ENCODE measurements around the gene SLC39A8.

Gene SLC39A8

DNA sequence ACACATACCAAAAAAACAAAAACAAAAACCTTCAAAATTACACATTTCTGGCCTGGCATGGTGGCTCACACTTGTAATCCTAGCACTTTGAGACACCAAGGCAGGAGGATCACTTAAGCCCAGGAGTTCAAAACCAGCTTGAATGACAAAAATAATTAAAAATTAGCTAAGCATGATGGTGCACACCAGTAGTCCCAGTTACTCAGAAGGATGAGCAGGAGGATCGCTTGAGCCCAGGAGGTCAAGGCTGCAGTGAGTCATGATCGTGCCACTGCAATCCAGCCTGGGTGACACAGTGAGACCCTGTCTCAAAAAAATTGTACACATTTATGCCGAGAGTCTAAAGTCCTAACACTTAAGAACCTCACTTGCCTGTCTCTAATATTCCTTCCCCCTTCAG, 18.3 kb downstream of the SLC39A8 start:
- no peak for DNase-seq (ENCODE audit: extremely low spot score)
- POLR2A ChIA-PET, result interaction anchor here (0.5 kb wide), 1 partner anchor 104 kb away, joined by 3 read pairs; no protein-coding TSS in a partner anchor
- CTCF ChIA-PET, result no interaction called here
- TF ChIP-seq, protein P1, sequence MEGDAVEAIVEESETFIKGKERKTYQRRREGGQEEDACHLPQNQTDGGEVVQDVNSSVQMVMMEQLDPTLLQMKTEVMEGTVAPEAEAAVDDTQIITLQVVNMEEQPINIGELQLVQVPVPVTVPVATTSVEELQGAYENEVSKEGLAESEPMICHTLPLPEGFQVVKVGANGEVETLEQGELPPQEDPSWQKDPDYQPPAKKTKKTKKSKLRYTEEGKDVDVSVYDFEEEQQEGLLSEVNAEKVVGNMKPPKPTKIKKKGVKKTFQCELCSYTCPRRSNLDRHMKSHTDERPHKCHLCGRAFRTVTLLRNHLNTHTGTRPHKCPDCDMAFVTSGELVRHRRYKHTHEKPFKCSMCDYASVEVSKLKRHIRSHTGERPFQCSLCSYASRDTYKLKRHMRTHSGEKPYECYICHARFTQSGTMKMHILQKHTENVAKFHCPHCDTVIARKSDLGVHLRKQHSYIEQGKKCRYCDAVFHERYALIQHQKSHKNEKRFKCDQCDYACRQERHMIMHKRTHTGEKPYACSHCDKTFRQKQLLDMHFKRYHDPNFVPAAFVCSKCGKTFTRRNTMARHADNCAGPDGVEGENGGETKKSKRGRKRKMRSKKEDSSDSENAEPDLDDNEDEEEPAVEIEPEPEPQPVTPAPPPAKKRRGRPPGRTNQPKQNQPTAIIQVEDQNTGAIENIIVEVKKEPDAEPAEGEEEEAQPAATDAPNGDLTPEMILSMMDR (IDR thresholded peaks at IDR 0.05; ENCODE audit: control extremely low read depth, extremely low read depth, low read depth, missing control alignments), result no peak

DNA sequence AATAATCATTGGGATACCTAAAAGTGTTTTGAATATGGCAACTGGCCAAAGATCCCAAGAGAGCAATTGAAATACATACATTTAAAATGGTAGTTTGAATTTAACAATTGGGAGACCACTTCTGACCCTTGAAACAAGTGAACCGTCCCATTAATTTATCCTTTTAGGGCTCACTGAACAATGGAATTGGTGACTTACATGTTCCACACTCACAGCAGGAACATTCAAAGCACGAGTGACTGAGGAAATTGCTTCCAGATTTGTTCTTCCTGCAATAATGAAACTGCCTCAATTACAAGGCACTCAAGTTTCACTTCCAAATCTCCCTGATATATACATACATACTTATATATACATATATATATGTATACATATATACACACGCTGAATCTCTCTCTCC, 20.6 kb downstream of the SLC39A8 start:
- TF ChIP-seq, protein P1 (IDR thresholded peaks at IDR 0.05; ENCODE audit: control extremely low read depth, extremely low read depth, low read depth, missing control alignments), result no peak
- no peak for DNase-seq (ENCODE audit: extremely low spot score)
- POLR2A ChIA-PET, result no interaction called here
- CTCF ChIA-PET, result no interaction called here

- TF ChIP-seq, protein P1 (IDR thresholded peaks at IDR 0.05; ENCODE audit: control extremely low read depth, extremely low read depth, low read depth, missing control alignments), result no peak
- no peak for DNase-seq (ENCODE audit: extremely low spot score)
- ChIA-PET CTCF (interaction anchor here (1.0 to 2.8 kb wide), 10 partner anchors 10 to 108 kb away, joined by 3 to 20 read pairs (median 6); partner anchors contain the start of gene SLC39A8), POLR2A (no interaction called here)
Observed at GRCh38 chr4:102322736-102323135, 22.5 kb downstream of the SLC39A8 start.

- TF ChIP-seq, protein P1 (IDR thresholded peaks at IDR 0.05; ENCODE audit: control extremely low read depth, extremely low read depth, low read depth, missing control alignments), result no peak
- ChIA-PET CTCF (interaction anchor here (0.7 to 2.8 kb wide), 10 partner anchors 10 to 109 kb away, joined by 3 to 20 read pairs (median 6); no protein-coding TSS in a partner anchor), POLR2A (no interaction called here)
- peak; percentile 43 for DNase-seq (ENCODE audit: extremely low spot score)
Observed at GRCh38 chr4:102321260-102321995, 23.9 kb downstream of the SLC39A8 start.

GRCh38 chr4:102319594-102319993, 25.7 kb downstream of the SLC39A8 start:
- TF ChIP-seq, protein P1 (IDR thresholded peaks at IDR 0.05; ENCODE audit: control extremely low read depth, extremely low read depth, low read depth, missing control alignments), result no peak
- CTCF ChIA-PET, result no interaction called here
- POLR2A ChIA-PET, result no interaction called here
- DNase-seq (ENCODE audit: extremely low spot score), result no peak

- CTCF ChIA-PET, result interaction anchor here (1.3 to 3.9 kb wide), 2 partner anchors 18 to 26 kb away, joined by 3 to 23 read pairs; partner anchors contain the start of gene SLC39A8
- TF ChIP-seq, protein P1 (IDR thresholded peaks at IDR 0.05; ENCODE audit: control extremely low read depth, extremely low read depth, low read depth, missing control alignments), result no peak
- DNase-seq (ENCODE audit: extremely low spot score), result no peak
- POLR2A ChIA-PET, result no interaction called here
Observed at GRCh38 chr4:102318526-102318925, 26.8 kb downstream of the SLC39A8 start.

Measured in GM10248 (cell line).